Natural killer cell (primary cell): ENCODE data around the gene GNRH2. TPM values are rescaled to one million over a fixed set of nuclear protein-coding genes. Genes with fewer than 3 reads are reported as not detected.
A peak's percentile ranks its signal among the peaks of the same experiment; 100 is the strongest.
"Not testable (repeated sequence)": the region's sequence is repeated elsewhere in the genome, so short reads cannot be mapped to it uniquely, and the experiment has no call there.

Source experiments
- ATAC-seq, 3 donors: fragments of 150-1000 bp in 2 of 3; fragments of 200-7000 bp in 1 of 3; cut with Tn5 transposase; 1 replicate in 1 of 3; 2 replicates in 2 of 3; pipeline ENCODE4 v1.10.0; 2021; ENCODE audit warnings: mild to moderate bottlenecking in 2 of 3, moderate library complexity in 2 of 3
- DNase-seq, 2 donors: peaks; one replicate each; pipeline versions ENCODE4 v3.0.0 to v3.0.0-alpha.2; 2013 to 2021; ENCODE audit warnings: mixed read lengths in 1 of 2
- H3K27ac ChIP-seq: one replicate; pipeline ENCODE4 v1.5.1; 2013; ENCODE audit warnings: mild to moderate bottlenecking, low read length
- H3K27me3 ChIP-seq: one replicate; pipeline ENCODE4 v1.6.1; 2013; ENCODE audit warnings: low read length; ENCODE audit not compliant: control insufficient read depth, insufficient read depth
- H3K36me3 ChIP-seq: one replicate; pipeline ENCODE4 v1.6.1; 2013; ENCODE audit warnings: low read length; ENCODE audit not compliant: control insufficient read depth, insufficient read depth
- H3K4me1 ChIP-seq: one replicate; pipeline ENCODE4 v1.6.1; 2013; ENCODE audit warnings: low read length; ENCODE audit not compliant: control insufficient read depth, insufficient read depth
- H3K4me3 ChIP-seq: one replicate; pipeline ENCODE4 v1.5.1; 2013; ENCODE audit warnings: low read length
- H3K9me3 ChIP-seq: one replicate; pipeline ENCODE4 v1.6.1; 2013; ENCODE audit warnings: low read length; ENCODE audit not compliant: control insufficient read depth, insufficient read depth
- H3K27ac Mint-ChIP-seq, 2 donors: one replicate each; pipeline ENCODE4 v1.8.0; 2022; ENCODE audit warnings: mild to moderate bottlenecking in 2 of 2, mixed read lengths in 2 of 2, moderate library complexity in 1 of 2
- H3K27me3 Mint-ChIP-seq, 2 donors: one replicate each; pipeline ENCODE4 v1.8.0; 2022; ENCODE audit warnings: low read depth in 2 of 2, mixed read lengths in 2 of 2
- H3K36me3 Mint-ChIP-seq: one replicate; pipeline ENCODE4 v1.8.0; 2022; ENCODE audit warnings: mixed read lengths
- H3K4me1 Mint-ChIP-seq, 2 donors: one replicate each; pipeline ENCODE4 v1.8.0; 2022; ENCODE audit warnings: mixed read lengths in 2 of 2
- H3K4me3 Mint-ChIP-seq: one replicate; pipeline ENCODE4 v1.8.0; 2022; ENCODE audit warnings: mild to moderate bottlenecking, moderate library complexity, mixed read lengths
- H3K9me3 Mint-ChIP-seq, 2 donors: one replicate each; pipeline ENCODE4 v1.8.0; 2022; ENCODE audit warnings: mixed read lengths in 2 of 2
- CTCF ChIP-seq: fragments of 200-600 bp; IDR thresholded peaks from one replicate; pipeline ENCODE4 v1.8.0; 2022; ENCODE audit warnings: antibody characterized with exemption
- WGBS: methylation state at CpG from one replicate; pipeline ENCODE4 v1.1.7; 2013; ENCODE audit warnings: missing lambda C conversion rate; ENCODE audit not compliant: insufficient coverage; 5-methylcytosine and 5-hydroxymethylcytosine counted together
- intact Hi-C: fragments of 100-400 bp; cut with micrococcal nuclease; formaldehyde crosslinking; loops from one replicate; pipeline ENCODE4 v1.14.2; 2022
- total RNA-seq, 4 donors: library from RNA; stranded (reverse); fragments of 120-200 nt in 1 of 4; gene quantifications; one replicate each; pipeline versions ENCODE4 v1.2.3 to v1.2.4, GENCODE V29; 2013 to 2022

The GNRH2 gene
- total RNA-seq, 3 donors from 2014 or later (not counting 1 experiment from before 2014, with no cell fraction given) = 0.49 to 1.2 (median 0.68) TPM

- peaks cover 49% of the 10 kb centered on the region for H3K36me3 ChIP-seq
- H3K36me3 Mint-ChIP-seq = peaks cover 7% of the 10 kb centered on the region
Measured at GRCh38 chr20:3013771-3014170, 29.7 kb upstream of the GNRH2 start.

GRCh38 chr20:3014179-3014578 lies 29.2 kb upstream of the GNRH2 start:
- peaks cover 7% of the 10 kb centered on the region for H3K36me3 Mint-ChIP-seq
- H3K4me1 ChIP-seq = no peaks in the 10 kb centered on the region
- H3K9me3 Mint-ChIP-seq = no peaks in the 10 kb centered on the region
- H3K27ac Mint-ChIP-seq = no peak overlapping the region
- intact Hi-C loops = no loop called here
- H3K4me3 ChIP-seq = no peak overlapping the region
- H3K27me3 ChIP-seq = no peaks in the 10 kb centered on the region
- DNase-seq = no peak
- H3K9me3 ChIP-seq = no peaks in the 10 kb centered on the region
- TF ChIP-seq CTCF = no peak
- 94% methylated on average over 7 of the region's 7 CpGs for WGBS
- H3K4me1 Mint-ChIP-seq = peaks cover 0 to 4% of the 10 kb centered on the region in 2 donors
- no peak overlapping the region for H3K27ac ChIP-seq
- no peaks in the 10 kb centered on the region for H3K27me3 Mint-ChIP-seq
- no peak overlapping the region for H3K4me3 Mint-ChIP-seq
- H3K36me3 ChIP-seq = peaks cover 45% of the 10 kb centered on the region
- no peak for ATAC-seq

More at GRCh38 chr20:3013771-3014170, 29.7 kb upstream of the GNRH2 start:
- Histone ChIP-seq H3K27me3 (no peaks in the 10 kb centered on the region), H3K4me1 (no peaks in the 10 kb centered on the region), H3K4me3 (no peak overlapping the region), H3K9me3 (no peaks in the 10 kb centered on the region), H3K27ac (no peak overlapping the region)
- Mint-ChIP-seq H3K9me3 (no peaks in the 10 kb centered on the region), H3K4me3 (no peak overlapping the region), H3K4me1 (peaks cover 0 to 4% of the 10 kb centered on the region in 2 donors), H3K27me3 (no peaks in the 10 kb centered on the region), H3K27ac (no peak overlapping the region)
- no peak for ATAC-seq
- DNase-seq = no peak
- no peak for TF ChIP-seq CTCF
- intact Hi-C loops = no loop called here
- 100% methylated on average over 5 of the region's 5 CpGs for WGBS

- H3K27ac Mint-ChIP-seq = peak overlapping the region; percentile 27 to 52
Measured at GRCh38 chr20:3014662-3015061, 28.8 kb upstream of the GNRH2 start.

GRCh38 chr20:3015302-3015701 lies 28.1 kb upstream of the GNRH2 start:
- H3K4me3 Mint-ChIP-seq, H3K9me3 Mint-ChIP-seq, H3K4me1 Mint-ChIP-seq, H3K36me3 Mint-ChIP-seq, H3K27ac ChIP-seq, DNase-seq, ATAC-seq, H3K4me1 ChIP-seq, H3K27me3 ChIP-seq, H3K27me3 Mint-ChIP-seq, H3K9me3 ChIP-seq, H3K4me3 ChIP-seq, intact Hi-C loops: not testable (repeated sequence)
- 100% methylated on average over 2 of the region's 5 CpGs for WGBS
- peaks cover 37% of the 10 kb centered on the region for H3K36me3 ChIP-seq
- peak overlapping the region; percentile 27 to 52 for H3K27ac Mint-ChIP-seq

More at GRCh38 chr20:3014662-3015061, 28.8 kb upstream of the GNRH2 start:
- DNase-seq (no peak), ATAC-seq (no peak)
- intact Hi-C loops = no loop called here
- Mint-ChIP-seq H3K4me3 (no peak overlapping the region), H3K27me3 (no peaks in the 10 kb centered on the region), H3K9me3 (no peaks in the 10 kb centered on the region), H3K4me1 (peaks cover 0 to 4% of the 10 kb centered on the region in 2 donors), H3K36me3 (peaks cover 7% of the 10 kb centered on the region)
- WGBS = 95% methylated on average over 3 of the region's 3 CpGs
- no peak for TF ChIP-seq CTCF
- H3K4me3 ChIP-seq = no peak overlapping the region
- H3K27ac ChIP-seq = no peak overlapping the region
- H3K4me1 ChIP-seq = no peaks in the 10 kb centered on the region
- H3K9me3 ChIP-seq = no peaks in the 10 kb centered on the region
- H3K36me3 ChIP-seq = peaks cover 41% of the 10 kb centered on the region
- H3K27me3 ChIP-seq = no peaks in the 10 kb centered on the region
